NCI-H1417 treated with DMSO at 0.1 percent for 48 hours (cell line): ENCODE data around the gene MRPL37.
A peak's percentile ranks its signal among the peaks of the same experiment; 100 is the strongest.
"Not testable (repeated sequence)": the region's sequence is repeated elsewhere in the genome, so short reads cannot be mapped to it uniquely, and the experiment has no call there.

Source experiments
- DNase-seq: peaks from one replicate; lab custom pipeline; 2025; lab: John Stamatoyannopoulos, UW

Gene MRPL37

GRCh38 chr1:54172614-54173599 is 27.1 kb upstream of the MRPL37 start:
- DNase-seq: no peak

- DNase-seq: no peak
Measured at GRCh38 chr1:54173681-54174080, 26.3 kb upstream of the MRPL37 start.

GRCh38 chr1:54174106-54174505 is 25.9 kb upstream of the MRPL37 start:
- no peak for DNase-seq

GRCh38 chr1:54176621-54177327 is 23.2 kb upstream of the MRPL37 start:
- no peak for DNase-seq

GRCh38 chr1:54177726-54178125 is 22.2 kb upstream of the MRPL37 start:
- no peak for DNase-seq

- DNase-seq: no peak
Measured at GRCh38 chr1:54178296-54179070, 21.5 kb upstream of the MRPL37 start.

GRCh38 chr1:54180701-54181360 is 19.1 kb upstream of the MRPL37 start:
- DNase-seq: no peak

- DNase-seq: no peak
Measured at GRCh38 chr1:54186056-54186455, 13.9 kb upstream of the MRPL37 start.

GRCh38 chr1:54188291-54188690 is 11.7 kb upstream of the MRPL37 start:
- no peak for DNase-seq

GRCh38 chr1:54190526-54190925 is 9.4 kb upstream of the MRPL37 start:
- no peak for DNase-seq

- DNase-seq: no peak
Measured at GRCh38 chr1:54191525-54191924, 8.4 kb upstream of the MRPL37 start.

- no peak for DNase-seq
Measured at GRCh38 chr1:54193453-54193852, 6.5 kb upstream of the MRPL37 start.

- peak; percentile 17 for DNase-seq
Measured at GRCh38 chr1:54199151-54199764, 709 bp upstream of the MRPL37 start.

- no peak for DNase-seq
Measured at GRCh38 chr1:54200519-54200997, 591 bp downstream of the MRPL37 start.

GRCh38 chr1:54204199-54204598 is 4.2 kb downstream of the MRPL37 start:
- no peak for DNase-seq

- no peak for DNase-seq
Measured at GRCh38 chr1:54207287-54207686, 7.3 kb downstream of the MRPL37 start.

GRCh38 chr1:54207896-54208295 is 7.9 kb downstream of the MRPL37 start:
- DNase-seq: not testable (repeated sequence)

- no peak for DNase-seq
Measured at GRCh38 chr1:54212872-54213271, 12.9 kb downstream of the MRPL37 start.

GRCh38 chr1:54215523-54215922 is 15.6 kb downstream of the MRPL37 start:
- no peak for DNase-seq

GRCh38 chr1:54218883-54219687 is 19.1 kb downstream of the MRPL37 start:
- no peak for DNase-seq

GRCh38 chr1:54219688-54220003 is 19.7 kb downstream of the MRPL37 start:
- DNase-seq: no peak
